Measurements from ENCODE around the gene PHEX.
"Not testable (repeated sequence)": the region's sequence is repeated elsewhere in the genome, so short reads cannot be mapped to it uniquely, and the experiment has no call there.

Gene PHEX

GRCh38 chrX:22237479-22237878, 205.4 kb downstream of the PHEX start:
- DNase-seq (ENCODE audit: low read depth in 1 of 2, low spot score in 1 of 2) = no peak

- no peak for DNase-seq (ENCODE audit: low read depth in 1 of 2, low spot score in 1 of 2)
Measured at GRCh38 chrX:22246620-22247019, 214.5 kb downstream of the PHEX start.

- DNase-seq (ENCODE audit: low read depth in 1 of 2, low spot score in 1 of 2) = no peak
Measured at GRCh38 chrX:22247169-22247568, 215.0 kb downstream of the PHEX start.

DNA sequence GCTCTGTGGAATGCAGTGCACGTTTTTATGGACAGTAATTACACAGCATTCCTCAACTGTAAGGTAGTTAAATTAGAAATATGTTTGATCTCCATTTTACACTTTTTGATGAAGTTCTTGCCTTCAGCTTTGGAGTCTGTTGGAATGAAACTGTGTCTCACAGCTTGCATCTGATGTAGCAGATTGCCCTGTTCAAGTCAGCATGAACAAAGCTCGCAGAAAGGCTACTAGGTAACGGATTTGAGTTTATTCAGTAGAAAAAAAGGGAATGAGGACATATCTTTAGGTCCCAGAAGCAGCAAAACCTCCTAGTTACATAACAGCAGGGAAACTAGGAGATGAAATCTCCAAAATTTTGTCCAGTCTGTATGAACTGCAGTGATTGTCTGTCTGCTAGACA, 216.3 kb downstream of the PHEX start:
- no peak for DNase-seq (ENCODE audit: low read depth in 1 of 2, low spot score in 1 of 2)

DNA sequence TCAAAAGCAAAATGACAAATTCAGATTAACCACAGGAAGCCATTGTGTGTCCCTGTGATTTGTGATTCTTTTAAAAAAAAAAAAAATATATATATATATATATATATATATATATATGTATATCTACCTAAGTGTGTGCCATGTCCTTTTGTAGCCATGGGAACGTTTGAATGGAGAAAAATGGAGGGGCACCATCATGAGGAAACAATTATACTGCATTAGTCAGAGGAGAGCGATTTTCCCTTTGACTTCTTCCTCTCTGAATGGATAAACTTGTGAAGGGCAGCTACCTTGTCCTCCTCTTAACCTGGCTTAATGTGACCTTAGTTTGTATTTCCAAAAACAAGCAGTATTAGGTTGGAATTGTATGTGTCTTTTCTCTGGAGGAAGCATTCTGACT, 217.2 kb downstream of the PHEX start:
- DNase-seq (ENCODE audit: low read depth in 1 of 2, low spot score in 1 of 2) = no peak

DNA sequence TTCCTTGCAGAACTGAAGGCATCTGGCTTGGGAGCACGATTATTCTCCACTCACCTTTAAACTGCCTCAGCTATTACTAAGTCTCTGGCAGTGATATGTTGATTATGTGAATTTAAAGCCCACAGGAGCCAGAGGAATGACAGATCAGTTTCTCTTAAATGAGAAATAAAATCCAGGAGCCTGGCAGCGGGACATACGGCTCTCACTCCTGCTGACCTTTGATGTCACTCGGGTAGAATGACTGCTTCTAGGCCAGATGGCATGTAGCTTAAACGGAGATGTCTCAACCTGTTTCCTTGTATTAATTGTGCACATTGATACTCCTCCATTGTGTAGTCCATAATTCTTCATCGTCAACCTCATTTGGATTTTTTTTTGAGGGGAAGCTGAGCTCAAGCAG, 236.6 kb downstream of the PHEX start:
- DNase-seq (ENCODE audit: low read depth in 1 of 2, low spot score in 1 of 2) = no peak

DNA sequence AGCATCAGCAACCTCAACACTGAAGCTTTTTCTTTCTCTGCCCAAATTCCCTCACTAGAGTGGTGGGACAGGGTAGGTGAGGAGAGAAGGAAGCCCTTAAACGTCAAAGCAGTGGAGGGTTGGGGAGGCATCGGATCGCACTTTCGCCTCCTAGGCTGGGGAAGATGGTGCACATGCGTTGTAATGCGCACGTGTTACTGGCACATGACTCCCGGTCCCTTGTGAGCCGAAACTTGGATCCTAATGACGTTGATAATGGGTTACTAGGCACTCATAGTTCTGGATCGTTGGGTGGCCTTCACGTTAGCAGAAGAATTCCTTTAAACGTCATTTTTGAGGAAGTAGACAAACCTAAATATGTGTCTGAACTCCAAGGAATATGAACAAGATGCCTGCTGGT, 240.5 kb downstream of the PHEX start, which contains the start of gene CBLL2:
Gene CBLL2, plus strand, starts transcription at position 301 of the 400 bp plus-strand sequence. Its CDS starts 79 bp downstream, at position 380.
- no peak for DNase-seq (ENCODE audit: low read depth in 1 of 2, low spot score in 1 of 2)

DNA sequence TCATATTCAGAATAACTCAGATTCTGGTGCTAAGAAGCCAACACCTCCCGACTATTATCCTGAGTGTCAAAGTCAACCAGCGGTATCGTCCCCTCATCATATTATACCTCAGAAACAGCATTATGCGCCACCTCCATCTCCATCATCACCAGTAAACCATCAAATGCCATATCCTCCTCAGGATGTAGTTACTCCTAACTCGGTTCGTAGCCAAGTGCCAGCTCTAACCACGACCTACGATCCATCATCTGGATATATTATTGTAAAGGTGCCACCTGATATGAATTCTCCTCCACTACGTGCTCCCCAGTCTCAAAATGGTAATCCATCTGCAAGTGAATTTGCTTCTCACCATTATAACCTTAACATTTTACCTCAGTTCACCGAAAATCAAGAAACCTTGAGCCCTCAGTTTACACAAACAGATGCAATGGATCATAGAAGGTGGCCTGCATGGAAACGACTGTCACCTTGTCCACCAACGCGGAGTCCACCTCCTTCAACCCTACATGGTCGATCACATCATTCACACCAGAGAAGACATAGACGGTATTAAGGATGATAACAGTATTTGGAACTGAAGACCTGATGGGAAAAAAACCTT, 241.7 kb downstream of the PHEX start:
- no peak for DNase-seq (ENCODE audit: low read depth in 1 of 2, low spot score in 1 of 2)

DNA sequence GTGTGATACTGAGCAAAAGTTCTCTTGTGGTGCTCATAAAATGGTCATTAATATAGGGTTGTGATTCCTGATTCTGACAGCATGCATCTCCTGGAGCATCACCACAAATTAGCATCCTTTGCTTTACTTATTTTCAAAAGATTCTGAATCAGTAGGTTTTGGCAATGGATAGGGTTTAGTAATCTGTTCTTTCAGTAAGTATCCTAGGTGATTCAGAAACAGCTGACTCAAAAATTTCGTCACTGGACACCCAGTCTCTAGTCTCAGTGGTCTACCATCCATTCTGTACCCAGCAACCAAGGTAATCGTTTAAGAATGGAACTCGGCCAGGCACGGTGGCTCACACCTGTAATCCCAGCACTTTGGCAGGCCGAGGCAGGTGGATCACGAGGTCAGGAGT, 244.7 kb downstream of the PHEX start:
- no peak for DNase-seq (ENCODE audit: low read depth in 1 of 2, low spot score in 1 of 2)

DNA sequence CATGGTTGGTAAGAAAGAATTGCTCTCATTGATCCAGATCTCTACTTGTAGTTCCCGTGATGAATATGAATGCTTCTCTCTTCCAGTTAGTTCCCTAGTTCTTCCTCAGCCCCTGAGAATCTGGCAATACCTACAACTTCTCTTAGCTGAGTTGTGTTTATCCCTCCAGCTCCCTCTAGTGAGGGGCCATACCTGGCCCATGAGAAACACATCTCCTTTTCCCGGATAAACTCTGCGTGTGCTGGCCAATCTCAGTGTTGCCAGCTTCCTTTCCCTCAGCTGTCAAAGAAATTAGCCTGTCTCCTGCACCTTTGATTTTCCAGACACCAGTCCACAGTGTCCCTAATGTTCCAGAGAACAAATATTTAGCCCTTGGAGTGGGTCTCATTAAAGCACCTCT, 246.2 kb downstream of the PHEX start:
- no peak for DNase-seq (ENCODE audit: low read depth in 1 of 2, low spot score in 1 of 2)

GRCh38 chrX:22289209-22289608, 257.1 kb downstream of the PHEX start:
- not testable (repeated sequence) for DNase-seq (ENCODE audit: low read depth in 1 of 2, low spot score in 1 of 2)

- DNase-seq (ENCODE audit: low read depth in 1 of 2, low spot score in 1 of 2) = no peak
Measured at GRCh38 chrX:22296871-22297270, 264.7 kb downstream of the PHEX start.

- DNase-seq (ENCODE audit: low read depth in 1 of 2, low spot score in 1 of 2) = no peak
Measured at GRCh38 chrX:22300130-22300529, 268.0 kb downstream of the PHEX start.
